Prostate gland (tissue), 2 donors: ENCODE results near the gene ANTXR1.

Source experiments
- CTCF ChIP-seq, 4 experiments: fragments of 200-600 bp in 2 of 4; fragments of 450-650 bp in 2 of 4; sonication (generic) in 2 of 4; IDR thresholded peaks; 1 replicate in 3 of 4; 2 replicates in 1 of 4; pipeline ENCODE4 v1.5.1; 2016 to 2019; ENCODE audit warnings: antibody characterized with exemption in 4 of 4, mild to moderate bottlenecking in 2 of 4, moderate library complexity in 2 of 4
- POLR2A ChIP-seq: fragments of 450-650 bp; IDR thresholded peaks from one replicate; pipeline ENCODE4 v1.6.1; 2016; ENCODE audit warnings: antibody characterized with exemption, mild to moderate bottlenecking
- POLR2AphosphoS5 ChIP-seq: sonication (generic); formaldehyde crosslinking; IDR thresholded peaks from one replicate; pipeline ENCODE4 v1.6.1; 2017; ENCODE audit warnings: antibody characterized with exemption

- TF ChIP-seq CTCF (IDR thresholded peaks at IDR 0.05), result no peak
- no peak for TF ChIP-seq POLR2A
- TF ChIP-seq POLR2AphosphoS5, result no peak
Measured at GRCh38 chr2:69205491-69205890, 192.5 kb downstream of the ANTXR1 start.
